Placental pericyte (primary cell): Measurements from ENCODE around the gene MOCS1. TPM values are rescaled to one million over a fixed set of nuclear protein-coding genes. Genes with fewer than 3 reads are reported as not detected.

ENCODE experiments used
- total RNA-seq: library from RNA; depleted of rRNA; stranded (reverse); fragments of >200 nt; gene quantifications from 2 replicates; pipeline ENCODE4 v1.2.3, GENCODE V29; 2012

Gene MOCS1
- total RNA-seq: 11.6 and 13.3 TPM in 2 replicates

GRCh38 chr6:39934131-39934757 lies at the start of gene MOCS1:
MOCS1 (minus strand) TSS chr6:39934462; CDS start chr6:39934417, 45 bp downstream.

Other genes starting within 250 kb of the MOCS1 start
- gene KIF6, start 209.1 kb downstream of the MOCS1 start, total RNA-seq: under 0.01 TPM in 1 of 2 replicates, not detected in the other
- gene DAAM2, start 142.1 kb downstream of the MOCS1 start, total RNA-seq: under 0.01 and 2.3 TPM in 2 replicates